GM19328 (cell line): ENCODE results near the gene MAPK8IP2.
"Not testable (repeated sequence)": the region's sequence is repeated elsewhere in the genome, so short reads cannot be mapped to it uniquely, and the experiment has no call there.

Source experiments
- ATAC-seq: cut with Tn5 transposase; IDR thresholded peaks from one replicate; pipeline ENCODE4 v1.9.1; 2021; ENCODE audit warnings: mild to moderate bottlenecking, moderate library complexity; ENCODE audit not compliant: unreplicated experiment

MAPK8IP2 gene

DNA sequence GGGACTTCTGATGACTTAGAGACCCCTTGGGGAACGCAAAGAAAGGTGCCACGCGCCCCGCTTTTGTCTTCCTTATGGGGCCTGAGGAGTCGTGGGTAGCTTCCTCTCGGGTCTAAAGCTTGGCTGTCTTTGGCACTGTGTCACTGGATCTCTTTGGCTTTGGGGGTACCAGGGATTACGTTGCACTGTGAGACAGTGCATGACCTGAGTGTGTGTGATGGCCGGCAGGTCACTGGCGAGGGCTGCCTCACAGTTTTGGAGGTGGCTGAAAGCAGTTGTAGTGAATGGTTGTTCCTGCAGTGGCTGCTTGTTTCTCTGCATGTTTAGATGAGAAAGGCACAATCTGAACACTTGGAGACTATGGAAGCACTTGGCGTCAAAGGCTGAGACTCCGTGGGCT is 33.2 kb downstream of the MAPK8IP2 start:
- no peak for ATAC-seq

DNA sequence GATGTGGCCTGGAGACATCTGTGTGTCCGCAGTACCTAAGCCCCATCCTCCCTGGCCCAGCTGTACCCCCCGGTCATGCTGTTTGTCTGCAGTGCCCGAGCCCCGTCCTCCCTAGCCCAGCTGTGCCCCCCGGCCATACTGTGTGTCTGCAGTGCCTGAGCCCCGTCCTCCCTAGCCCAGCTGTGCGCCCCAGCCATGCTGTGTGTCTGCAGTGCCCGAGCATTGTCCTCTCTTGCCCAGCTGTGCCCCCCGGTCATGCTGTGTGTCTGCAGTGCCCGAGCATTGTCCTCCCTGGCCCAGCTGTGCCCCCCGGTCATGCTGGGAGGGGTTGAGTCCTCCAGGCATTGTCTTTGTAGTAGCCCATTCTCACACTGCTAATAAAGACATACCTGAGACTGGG is 35.0 kb downstream of the MAPK8IP2 start:
- ATAC-seq = no peak

DNA sequence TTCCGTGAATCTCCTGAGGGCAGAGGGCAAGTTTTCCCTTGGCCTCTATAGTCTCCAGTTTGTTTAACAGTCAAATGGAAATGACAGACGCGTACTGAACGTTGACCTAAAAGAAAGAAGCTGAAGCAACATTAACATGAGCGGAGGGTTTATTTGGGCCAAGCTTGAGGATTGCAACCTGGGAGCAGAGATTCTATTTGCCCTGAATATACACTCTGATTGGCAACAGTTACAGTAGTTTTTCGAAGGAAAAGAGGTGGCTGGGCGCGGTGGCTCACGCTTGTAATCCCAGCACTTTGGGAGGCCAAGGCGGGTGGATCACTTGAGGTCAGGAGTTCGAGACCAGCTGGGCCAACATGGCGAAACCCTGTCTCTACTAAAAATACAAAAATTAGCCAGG is 39.7 kb downstream of the MAPK8IP2 start:
- not testable (repeated sequence) for ATAC-seq

DNA sequence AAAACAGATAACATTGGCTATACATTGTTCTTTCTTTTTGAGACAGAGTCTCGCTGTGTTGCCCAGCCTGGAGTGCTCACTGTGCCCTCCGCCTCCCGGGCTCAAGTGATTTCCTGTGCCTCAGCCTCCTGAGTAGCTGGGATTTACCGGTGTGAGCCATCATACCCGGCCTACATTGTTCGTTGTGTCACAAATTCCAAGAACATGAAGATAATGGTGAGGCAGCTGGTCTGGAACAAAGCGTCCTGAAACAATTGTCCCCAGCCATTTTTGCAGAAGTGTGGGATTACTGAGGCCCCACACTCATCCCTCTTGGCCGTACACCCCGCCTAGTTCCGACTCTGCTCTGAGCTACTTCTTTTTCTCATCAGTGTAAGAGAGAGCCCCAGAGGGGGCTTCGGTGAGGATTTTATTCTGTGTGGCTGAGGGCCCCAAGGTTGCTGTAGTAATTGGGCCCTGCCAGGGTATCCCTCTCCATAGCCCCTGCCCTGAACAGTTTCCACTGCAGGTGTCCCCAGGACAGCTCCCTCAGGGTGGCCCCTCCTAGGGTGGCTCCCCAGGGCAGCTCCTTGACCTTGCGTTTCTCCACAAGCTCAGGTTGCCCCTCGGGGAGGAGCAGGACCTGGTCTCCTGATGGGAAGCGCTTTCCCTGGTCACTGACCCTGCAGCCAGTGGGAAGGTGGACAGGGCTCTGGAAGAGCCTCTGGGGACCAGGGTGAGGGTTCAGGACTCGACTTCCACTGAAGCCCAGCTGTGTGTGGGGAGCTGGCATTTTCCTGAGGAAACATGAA is 40.5 kb downstream of the MAPK8IP2 start:
- no peak for ATAC-seq

DNA sequence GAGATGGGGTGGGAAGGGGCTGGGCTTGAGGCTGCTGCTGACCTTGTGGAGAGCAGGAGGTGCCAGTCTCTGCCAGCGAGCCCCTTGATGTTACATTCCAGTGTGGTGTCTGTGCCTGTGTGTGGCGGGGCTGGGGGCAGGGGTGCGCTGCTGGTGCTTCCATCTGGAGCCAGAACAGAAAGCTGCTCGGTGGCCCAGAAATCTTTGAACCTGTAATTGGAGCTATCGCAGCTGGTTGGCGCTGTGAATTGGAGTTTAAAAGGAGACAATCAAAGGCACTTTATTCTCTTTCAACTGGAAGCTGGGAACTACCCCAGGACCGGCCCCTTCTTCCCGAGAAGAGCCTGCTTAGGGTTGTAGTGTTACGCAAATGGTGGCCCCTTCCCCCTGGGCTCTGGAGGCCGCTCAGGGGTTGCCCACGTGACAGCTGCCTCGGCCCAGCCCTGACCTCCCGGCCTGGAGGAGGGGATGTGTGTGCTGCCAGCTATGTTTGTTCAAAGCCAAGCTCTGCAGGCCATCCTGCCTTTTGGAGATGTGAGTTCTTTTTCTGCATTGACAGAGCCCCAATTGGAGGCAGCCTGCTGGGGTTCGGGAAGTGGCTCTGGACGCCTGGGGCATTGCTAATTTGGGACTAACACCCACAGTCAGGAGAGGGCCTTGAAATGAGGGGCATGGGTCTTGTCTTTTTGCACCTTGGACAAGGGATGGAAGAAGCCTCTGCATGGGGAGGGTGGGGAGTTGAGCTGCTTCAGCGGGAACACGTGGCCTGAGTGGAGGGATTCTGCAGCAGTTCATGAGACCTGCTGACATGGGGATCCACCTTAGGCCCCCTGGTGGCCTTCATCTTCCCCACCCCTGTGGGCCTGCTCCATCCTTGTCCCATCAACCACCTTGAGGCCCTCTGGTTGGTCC is 41.4 kb downstream of the MAPK8IP2 start:
- ATAC-seq = no peak

DNA sequence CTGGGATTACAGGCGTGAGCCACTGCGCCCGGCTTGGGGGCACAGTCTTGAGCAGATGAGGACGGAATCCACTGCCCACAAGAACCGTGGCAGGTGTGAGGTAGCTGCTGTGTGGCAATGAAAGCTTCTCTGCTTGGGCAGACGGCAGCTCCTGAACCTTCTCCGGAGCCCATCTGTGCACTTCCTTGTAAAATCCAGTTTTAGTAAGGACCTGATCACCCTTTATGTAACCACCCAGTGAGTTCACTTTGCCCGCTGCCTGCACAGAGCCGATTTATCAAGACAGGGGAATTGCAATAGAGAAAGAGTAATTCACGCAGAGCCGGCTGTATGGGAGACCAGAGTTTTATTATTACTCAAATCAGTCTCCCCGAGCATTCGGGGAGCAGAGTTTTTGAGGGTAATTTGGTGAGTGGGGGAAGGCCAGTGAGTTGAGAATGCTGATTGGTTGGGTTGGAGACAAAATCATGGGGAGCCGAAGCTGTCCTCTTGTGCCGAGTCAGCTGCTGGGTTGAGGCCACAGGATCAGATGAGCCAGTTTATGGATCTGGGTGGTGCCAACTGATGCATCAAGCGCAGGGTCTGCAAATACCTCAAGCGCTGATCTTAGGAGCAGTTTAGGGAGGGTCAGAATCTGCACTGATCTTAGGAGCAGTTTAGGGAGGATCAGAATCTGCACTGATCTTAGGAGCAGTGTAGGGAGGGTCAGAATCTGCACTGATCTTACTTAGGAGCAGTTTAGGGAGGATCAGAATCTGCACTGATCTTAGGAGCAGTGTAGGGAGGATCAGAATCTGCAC is 42.6 kb downstream of the MAPK8IP2 start:
- not testable (repeated sequence) for ATAC-seq

DNA sequence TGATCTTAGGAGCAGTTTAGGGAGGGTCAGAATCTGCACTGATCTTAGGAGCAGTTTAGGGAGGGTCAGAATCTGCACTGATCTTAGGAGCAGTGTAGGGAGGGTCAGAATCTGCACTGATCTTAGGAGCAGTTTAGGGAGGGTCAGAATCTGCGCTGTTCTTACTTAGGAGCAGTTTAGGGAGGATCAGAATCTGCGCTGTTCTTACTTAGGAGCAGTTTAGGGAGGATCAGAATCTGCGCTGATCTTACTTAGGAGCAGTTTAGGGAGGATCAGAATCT is 43.2 kb downstream of the MAPK8IP2 start:
- not testable (repeated sequence) for ATAC-seq

DNA sequence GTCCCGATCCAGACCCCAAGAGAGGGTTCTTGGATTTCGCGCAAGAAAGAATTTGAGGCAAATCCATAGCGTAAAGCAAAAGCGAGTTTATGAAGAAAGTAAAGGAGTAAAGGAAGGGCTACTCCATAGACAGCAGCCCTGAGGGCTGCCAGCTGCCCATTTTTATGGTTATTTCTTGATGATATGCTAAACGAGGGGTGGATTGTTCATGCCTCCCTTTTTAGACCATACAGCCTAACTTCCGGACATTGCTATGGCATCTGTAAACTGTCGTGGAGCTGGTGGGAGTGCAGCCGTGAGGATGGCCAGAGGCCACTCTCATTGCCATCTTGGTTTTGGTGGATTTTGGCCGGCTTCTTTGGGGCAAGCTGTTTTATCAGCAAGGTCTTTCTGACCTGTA is 52.7 kb downstream of the MAPK8IP2 start:
- no peak for ATAC-seq

DNA sequence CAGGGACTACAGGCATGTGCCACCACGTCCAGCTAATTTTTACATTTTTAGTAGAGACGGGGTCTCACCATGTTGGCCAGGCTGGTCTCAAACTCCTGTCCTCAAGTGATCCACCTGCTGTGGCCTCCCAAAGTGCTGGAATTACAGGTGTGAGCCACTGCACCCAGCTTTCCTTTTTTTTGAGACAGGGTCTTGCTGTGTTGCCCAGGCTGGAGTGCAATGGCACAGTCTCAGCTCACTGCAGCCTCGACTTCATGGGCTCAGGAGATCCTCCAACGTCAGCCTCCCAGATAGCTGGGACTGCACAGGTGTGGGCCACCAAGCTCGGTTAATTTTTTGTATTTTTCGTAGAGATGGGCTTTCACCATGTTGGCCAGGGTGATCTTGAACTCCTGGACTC is 54.1 kb downstream of the MAPK8IP2 start:
- ATAC-seq = not testable (repeated sequence)

DNA sequence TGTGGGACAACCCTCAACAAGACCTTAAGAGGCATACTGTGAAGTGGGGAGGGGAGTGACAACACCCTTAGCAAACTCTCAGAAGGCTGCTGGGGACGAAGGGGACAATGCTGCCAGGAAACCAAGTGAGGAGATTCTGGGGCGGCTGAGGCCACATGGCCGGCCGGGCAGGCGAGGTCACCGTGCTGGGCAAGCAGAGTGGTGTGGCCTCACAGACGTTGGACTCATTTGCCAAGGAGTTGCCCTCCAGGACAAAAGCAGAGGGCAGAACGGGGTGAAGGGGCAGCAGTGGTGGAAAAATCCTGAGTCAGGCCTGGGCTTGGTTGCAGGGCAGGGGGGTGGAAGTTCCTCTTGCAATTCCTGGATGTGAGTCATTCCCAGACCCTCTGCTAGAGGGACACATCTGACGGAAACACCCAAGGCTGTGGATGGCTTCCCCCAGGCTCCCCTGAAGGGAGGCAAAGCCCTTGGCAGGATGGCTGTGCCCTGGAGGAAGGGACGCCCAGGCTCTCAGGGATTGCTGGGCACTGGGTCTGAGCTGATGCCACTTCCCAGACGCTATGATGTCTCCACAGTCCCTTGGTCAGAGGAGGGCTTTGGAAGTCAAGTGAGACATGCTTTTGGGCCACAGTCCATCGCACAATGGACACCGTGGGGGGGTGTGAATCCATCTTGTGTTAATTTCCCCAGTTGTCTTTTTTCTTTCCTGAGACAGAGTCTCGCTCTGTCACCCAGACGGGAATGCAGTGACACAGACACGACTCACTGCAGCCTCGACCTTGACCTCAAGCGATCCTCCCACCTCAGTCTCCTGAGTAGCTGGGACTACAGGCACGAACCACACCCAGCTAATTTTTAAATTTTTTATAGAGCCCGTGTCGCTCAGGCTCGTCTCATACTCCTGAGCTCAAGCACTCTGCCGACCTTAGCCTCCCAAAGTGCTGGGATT is 55.8 kb downstream of the MAPK8IP2 start:
- ATAC-seq = no peak

DNA sequence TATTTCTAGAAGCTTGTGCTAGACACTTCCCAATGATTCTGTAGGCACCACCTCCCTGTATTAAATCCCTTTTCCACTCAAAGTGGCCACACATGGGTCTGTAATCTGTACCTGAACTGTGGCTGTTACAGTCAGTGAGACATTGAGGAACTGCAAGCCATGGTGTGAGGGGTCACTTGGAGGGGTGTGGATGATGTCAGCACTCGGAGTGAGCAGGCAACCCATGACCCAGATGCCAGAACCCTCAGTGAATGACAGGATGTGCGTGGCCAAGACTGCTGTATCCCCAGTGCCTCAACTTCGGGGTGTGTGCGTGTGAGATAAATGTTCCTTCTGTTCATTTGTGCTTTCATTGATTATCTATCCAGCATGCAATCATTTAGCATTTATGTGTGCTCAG is 57.3 kb downstream of the MAPK8IP2 start:
- ATAC-seq = no peak

DNA sequence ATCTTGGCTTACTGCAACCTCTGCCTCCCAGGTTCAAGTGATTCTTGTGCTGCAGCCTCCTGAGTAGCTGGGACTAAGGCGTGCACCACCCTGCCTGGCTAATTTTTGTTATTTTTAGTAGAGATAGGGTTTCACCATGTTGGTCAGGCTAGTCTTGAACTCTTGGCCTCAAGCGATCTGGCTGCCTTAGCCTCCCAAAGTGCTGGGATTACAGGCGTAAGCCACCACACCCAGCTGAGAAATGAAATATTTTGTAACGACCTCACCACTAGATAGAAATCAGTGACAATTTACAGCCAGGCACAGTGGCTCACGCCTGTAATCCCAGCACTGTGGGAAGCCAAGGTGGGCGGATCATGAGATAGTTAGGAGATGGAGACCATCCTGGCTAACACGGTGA is 59.1 kb downstream of the MAPK8IP2 start:
- ATAC-seq = not testable (repeated sequence)

DNA sequence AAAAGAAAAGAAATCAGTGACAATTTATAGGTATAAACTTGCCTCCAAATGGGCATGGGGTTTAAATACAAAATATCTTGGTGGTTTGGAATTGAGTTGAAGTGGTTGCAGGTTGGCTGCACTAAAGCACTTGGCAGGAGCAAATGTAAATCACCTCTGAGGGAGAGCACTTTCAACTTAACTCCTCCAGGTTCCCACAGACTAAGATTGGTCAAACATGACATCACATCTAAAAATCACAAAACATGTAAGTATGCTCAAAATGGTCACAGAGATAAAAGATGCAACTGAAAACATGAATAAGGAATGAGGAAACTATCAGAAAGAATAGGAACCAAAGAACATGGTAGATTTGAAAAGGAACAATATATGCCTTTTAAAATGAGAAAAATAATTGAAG is 59.7 kb downstream of the MAPK8IP2 start:
- ATAC-seq = no peak
